BLaER1 (cell line): Measurements from ENCODE around the gene UNC5C.

Experiments used
- H3K27ac ChIP-seq: shearing (Covaris generic); formaldehyde crosslinking; 2 replicates; pipeline ENCODE4 v1.8.1; 2022
- H3K27me3 ChIP-seq: shearing (Covaris generic); formaldehyde crosslinking; 2 replicates; pipeline ENCODE4 v1.8.1; 2022
- H3K36me3 ChIP-seq: shearing (Covaris generic); formaldehyde crosslinking; 2 replicates; pipeline ENCODE4 v1.8.1; 2022
- H3K4me1 ChIP-seq: shearing (Covaris generic); formaldehyde crosslinking; 2 replicates; pipeline ENCODE4 v1.8.1; 2022
- H3K4me2 ChIP-seq: shearing (Covaris generic); formaldehyde crosslinking; 2 replicates; pipeline ENCODE4 v1.8.1; 2022
- H3K4me3 ChIP-seq: shearing (Covaris generic); formaldehyde crosslinking; 2 replicates; pipeline ENCODE4 v1.8.1; 2022
- H3K9ac ChIP-seq: shearing (Covaris generic); formaldehyde crosslinking; 2 replicates; pipeline ENCODE4 v1.8.1; 2022
- H3K9me3 ChIP-seq: shearing (Covaris generic); formaldehyde crosslinking; 2 replicates; pipeline ENCODE4 v1.8.1; 2022
- H4K20me1 ChIP-seq: shearing (Covaris generic); formaldehyde crosslinking; 2 replicates; pipeline ENCODE4 v1.8.1; 2022
- Cebpa-rat ChIP-seq: shearing (Covaris generic); IDR thresholded peaks from 2 replicates; pipeline ENCODE4 v1.8.1; 2022

UNC5C gene

GRCh38 chr4:95439896-95440295 is 108.9 kb downstream of the UNC5C start:
- Histone ChIP-seq H3K36me3 (no peaks in the 10 kb centered on the region), H3K9me3 (no peaks in the 10 kb centered on the region), H3K4me2 (no peak overlapping the region), H3K27me3 (no peaks in the 10 kb centered on the region), H3K4me3 (no peak overlapping the region), H4K20me1 (no peaks in the 10 kb centered on the region), H3K9ac (no peak overlapping the region), H3K27ac (no peak overlapping the region), H3K4me1 (no peaks in the 10 kb centered on the region)
- TF ChIP-seq Cebpa-rat = no peak

GRCh38 chr4:95439071-95439470 is 109.7 kb downstream of the UNC5C start:
- H3K27me3 ChIP-seq = no peaks in the 10 kb centered on the region
- H3K36me3 ChIP-seq = no peaks in the 10 kb centered on the region
- H3K9me3 ChIP-seq = no peaks in the 10 kb centered on the region
- no peak overlapping the region for H3K9ac ChIP-seq
- H3K27ac ChIP-seq = no peak overlapping the region
- H3K4me1 ChIP-seq = no peaks in the 10 kb centered on the region
- no peak overlapping the region for H3K4me3 ChIP-seq
- no peak for TF ChIP-seq Cebpa-rat
- H3K4me2 ChIP-seq = no peak overlapping the region
- H4K20me1 ChIP-seq = no peaks in the 10 kb centered on the region

- no peak for TF ChIP-seq Cebpa-rat
- Histone ChIP-seq H3K9ac (no peak overlapping the region), H3K9me3 (no peaks in the 10 kb centered on the region), H3K36me3 (no peaks in the 10 kb centered on the region), H4K20me1 (no peaks in the 10 kb centered on the region), H3K27ac (no peak overlapping the region), H3K27me3 (no peaks in the 10 kb centered on the region), H3K4me3 (no peak overlapping the region), H3K4me2 (no peak overlapping the region), H3K4me1 (no peaks in the 10 kb centered on the region)
Observed at GRCh38 chr4:95432466-95432865, 116.3 kb downstream of the UNC5C start.

- Histone ChIP-seq H3K4me1 (no peaks in the 10 kb centered on the region), H3K27me3 (no peaks in the 10 kb centered on the region)
- no peak for TF ChIP-seq Cebpa-rat
Observed at GRCh38 chr4:95431678-95432077, 117.1 kb downstream of the UNC5C start.

GRCh38 chr4:95429416-95429815 is 119.4 kb downstream of the UNC5C start:
- TF ChIP-seq Cebpa-rat = no peak
- H3K4me3 ChIP-seq = no peak overlapping the region
- H3K4me2 ChIP-seq = no peak overlapping the region
- H4K20me1 ChIP-seq = no peaks in the 10 kb centered on the region
- H3K4me1 ChIP-seq = no peaks in the 10 kb centered on the region
- H3K27me3 ChIP-seq = no peaks in the 10 kb centered on the region
- no peaks in the 10 kb centered on the region for H3K36me3 ChIP-seq
- no peaks in the 10 kb centered on the region for H3K9me3 ChIP-seq
- no peak overlapping the region for H3K9ac ChIP-seq
- no peak overlapping the region for H3K27ac ChIP-seq

More at GRCh38 chr4:95431678-95432077, 117.1 kb downstream of the UNC5C start:
- Histone ChIP-seq H3K9ac (no peak overlapping the region), H3K4me3 (no peak overlapping the region), H4K20me1 (no peaks in the 10 kb centered on the region), H3K9me3 (no peaks in the 10 kb centered on the region), H3K27ac (no peak overlapping the region), H3K36me3 (no peaks in the 10 kb centered on the region), H3K4me2 (no peak overlapping the region)

GRCh38 chr4:95428291-95429070 is 120.3 kb downstream of the UNC5C start:
- H3K4me1 ChIP-seq = no peaks in the 10 kb centered on the region
- no peak overlapping the region for H3K27ac ChIP-seq
- H3K9ac ChIP-seq = no peak overlapping the region
- H3K9me3 ChIP-seq = no peaks in the 10 kb centered on the region
- H3K4me3 ChIP-seq = no peak overlapping the region
- no peaks in the 10 kb centered on the region for H3K36me3 ChIP-seq
- H4K20me1 ChIP-seq = no peaks in the 10 kb centered on the region
- no peaks in the 10 kb centered on the region for H3K27me3 ChIP-seq
- TF ChIP-seq Cebpa-rat = no peak
- H3K4me2 ChIP-seq = no peak overlapping the region

GRCh38 chr4:95426455-95426854 is 122.3 kb downstream of the UNC5C start:
- H3K27ac ChIP-seq = no peak overlapping the region
- H3K4me1 ChIP-seq = peaks cover 8% of the 10 kb centered on the region; the same call in 1 of the 2 replicates
- H3K4me2 ChIP-seq = no peak overlapping the region
- no peak overlapping the region for H3K4me3 ChIP-seq
- H3K27me3 ChIP-seq = no peaks in the 10 kb centered on the region
- no peaks in the 10 kb centered on the region for H3K36me3 ChIP-seq
- no peak for TF ChIP-seq Cebpa-rat
- no peaks in the 10 kb centered on the region for H3K9me3 ChIP-seq
- no peak overlapping the region for H3K9ac ChIP-seq
- H4K20me1 ChIP-seq = no peaks in the 10 kb centered on the region

- H3K27ac ChIP-seq = no peak overlapping the region
- no peak overlapping the region for H3K4me3 ChIP-seq
- H3K9me3 ChIP-seq = no peaks in the 10 kb centered on the region
- no peaks in the 10 kb centered on the region for H4K20me1 ChIP-seq
- no peaks in the 10 kb centered on the region for H3K27me3 ChIP-seq
- no peaks in the 10 kb centered on the region for H3K36me3 ChIP-seq
- no peak for TF ChIP-seq Cebpa-rat
- no peak overlapping the region for H3K4me2 ChIP-seq
- H3K4me1 ChIP-seq = peaks cover 8% of the 10 kb centered on the region; the same call in 1 of the 2 replicates
- no peak overlapping the region for H3K9ac ChIP-seq
Observed at GRCh38 chr4:95422436-95422835, 126.3 kb downstream of the UNC5C start.

- Histone ChIP-seq H3K4me1 (peaks cover 8% of the 10 kb centered on the region; the same call in 1 of the 2 replicates), H3K27ac (no peak overlapping the region), H3K27me3 (no peaks in the 10 kb centered on the region), H3K9ac (no peak overlapping the region), H3K4me3 (no peak overlapping the region), H3K9me3 (no peaks in the 10 kb centered on the region), H3K4me2 (no peak overlapping the region), H3K36me3 (no peaks in the 10 kb centered on the region), H4K20me1 (no peaks in the 10 kb centered on the region)
- no peak for TF ChIP-seq Cebpa-rat
Observed at GRCh38 chr4:95421869-95422268, 126.9 kb downstream of the UNC5C start.

- TF ChIP-seq Cebpa-rat = no peak
- no peaks in the 10 kb centered on the region for H3K36me3 ChIP-seq
Observed at GRCh38 chr4:95417531-95417930, 131.2 kb downstream of the UNC5C start.

GRCh38 chr4:95415346-95415771 is 133.4 kb downstream of the UNC5C start:
- H3K4me3 ChIP-seq = no peak overlapping the region
- no peaks in the 10 kb centered on the region for H4K20me1 ChIP-seq
- no peak overlapping the region for H3K4me2 ChIP-seq
- no peaks in the 10 kb centered on the region for H3K9me3 ChIP-seq
- no peak for TF ChIP-seq Cebpa-rat
- H3K27ac ChIP-seq = no peak overlapping the region
- H3K27me3 ChIP-seq = no peaks in the 10 kb centered on the region
- no peak overlapping the region for H3K9ac ChIP-seq
- H3K36me3 ChIP-seq = no peaks in the 10 kb centered on the region
- peaks cover 37% of the 10 kb centered on the region for H3K4me1 ChIP-seq

More at GRCh38 chr4:95417531-95417930, 131.2 kb downstream of the UNC5C start:
- Histone ChIP-seq H3K4me3 (no peak overlapping the region), H3K4me1 (peaks cover 23% of the 10 kb centered on the region), H3K27ac (no peak overlapping the region), H3K9ac (no peak overlapping the region), H3K9me3 (no peaks in the 10 kb centered on the region), H3K4me2 (no peak overlapping the region), H3K27me3 (no peaks in the 10 kb centered on the region), H4K20me1 (no peaks in the 10 kb centered on the region)
